Pancreas (tissue), 10 donors: ENCODE measurements around the gene UBE2L6. TPM values are rescaled to one million over a fixed set of nuclear protein-coding genes. Genes with fewer than 3 reads are reported as not detected.

ENCODE experiments used
- ATAC-seq, 4 donors: fragments of 200-7000 bp; cut with Tn5 transposase; one replicate each; pipeline versions ENCODE4 v1.8.0 to v1.9.1; 2020; ENCODE audit warnings: mild to moderate bottlenecking in 4 of 4, moderate library complexity in 4 of 4
- DNase-seq, 6 donors: peaks; one replicate each; pipeline ENCODE4 v3.0.0-alpha.2; 2020
- FAIRE-seq: peaks from 2 replicates; lab custom pipeline; 2012; peaks lifted over from hg19 to GRCh38; lab: Jason Lieb, UNC
- H3K27ac ChIP-seq, 4 donors: fragments of 200-600 bp; sonication (generic); 1 replicate in 3 of 4; 2 replicates in 1 of 4; pipeline versions ENCODE4 v1.5.0 to v1.8.0; 2020
- H3K27me3 ChIP-seq, 4 donors: fragments of 200-600 bp; one replicate each; pipeline ENCODE4 v1.8.0; 2021
- H3K36me3 ChIP-seq, 3 donors: fragments of 200-600 bp; sonication (generic) in 1 of 3; one replicate each; pipeline versions ENCODE4 v1.5.0 to v1.8.0; 2020 to 2021
- H3K4me1 ChIP-seq, 3 donors: fragments of 200-600 bp; one replicate each; pipeline ENCODE4 v1.8.0; 2021
- H3K4me3 ChIP-seq, 4 donors: fragments of 200-600 bp; sonication (generic) in 2 of 4; one replicate each; pipeline versions ENCODE4 v1.5.0 to v1.8.0; 2020 to 2021
- H3K9me3 ChIP-seq, 4 donors: fragments of 200-600 bp; one replicate each; pipeline ENCODE4 v1.8.0; 2021
- WGBS, 2 donors: extraction: QIAGEN DNeasy Blood & Tissue Kit; methylation state at CpG; one replicate each; pipeline ENCODE4 v1.1.7; 2013; 5-methylcytosine and 5-hydroxymethylcytosine counted together
- intact Hi-C, 3 donors: fragments of 100-400 bp; cut with DNase I; formaldehyde crosslinking; loops; one replicate each; pipeline versions ENCODE4 v1.11.1 to v1.14.2; 2022
- polyA plus RNA-seq, 2 donors: library from polyadenylated mRNA; stranded (reverse); fragments of 200-250 nt; gene quantifications; one replicate each; pipeline ENCODE4 v1.2.3, GENCODE V29; 2013
- total RNA-seq, 6 donors: library from RNA; stranded (reverse); fragmentation: NEBNext Ultra II Directional in 4 of 6; extraction: Animal tissue kit (Norgen Biotek cat#: 25700) in 4 of 6; gene quantifications; one replicate each; pipeline versions ENCODE4 v1.2.1 to v1.2.4, GENCODE V29; 2021 to 2023
- TF ChIP-seq, protein P1 (sequence below), 4 donors: fragments of 200-600 bp; sonication (generic) in 3 of 4; IDR thresholded peaks; one replicate each; pipeline versions ENCODE4 v1.5.0 to v1.8.0; 2021; ENCODE audit warnings: antibody characterized with exemption in 4 of 4
- donor health status: healthy with polysubstance abuse.
- donor health status: DM: no; HTN: no; CAD: no; lungs with moderate emphysema.
- donor health status: DM: no; HTN: no; CAD: no.
- donor health status: control.
- donor health status: control.
- donor health status: Bipolar disorder and iron deficiency.
- donor health status: DM: yes; HTN: yes; CAD: no.
- donor health status: DM: no; HTN: no; CAD: no.
- donor health status: DM: no; HTN: no; CAD: no.
- donor health status: DM: yes; HTN: yes; CAD: no.

UBE2L6 gene
- total and polyA plus RNA-seq, 8 donors: 9.6 to 46.4 (median 12.9) TPM

GRCh38 chr11:57516061-57516443 lies 51.4 kb downstream of the UBE2L6 start:
- 10 to 11% methylated on average over 5 of the region's 5 CpGs for WGBS, 2 donors
- Histone ChIP-seq H3K9me3 (no peaks in the 10 kb centered on the region), H3K27ac (peak overlapping the region in 3 of 4 donors; percentile 71 to 89 (median 76)), H3K4me3 (peak overlapping the region; percentile 76 to 96 (median 88)), H3K36me3 (no peaks in the 10 kb centered on the region), H3K27me3 (no peaks in the 10 kb centered on the region), H3K4me1 (no peaks in the 10 kb centered on the region)
- ATAC-seq (no peak), FAIRE-seq (no peak), DNase-seq (no peak)
- intact Hi-C loops: loop anchor here in 1 of 3 donors (10.0 kb wide), 1 partner anchor 51 kb away; the partner anchor contains the start of gene RTN4RL2
- TF ChIP-seq, protein P1, sequence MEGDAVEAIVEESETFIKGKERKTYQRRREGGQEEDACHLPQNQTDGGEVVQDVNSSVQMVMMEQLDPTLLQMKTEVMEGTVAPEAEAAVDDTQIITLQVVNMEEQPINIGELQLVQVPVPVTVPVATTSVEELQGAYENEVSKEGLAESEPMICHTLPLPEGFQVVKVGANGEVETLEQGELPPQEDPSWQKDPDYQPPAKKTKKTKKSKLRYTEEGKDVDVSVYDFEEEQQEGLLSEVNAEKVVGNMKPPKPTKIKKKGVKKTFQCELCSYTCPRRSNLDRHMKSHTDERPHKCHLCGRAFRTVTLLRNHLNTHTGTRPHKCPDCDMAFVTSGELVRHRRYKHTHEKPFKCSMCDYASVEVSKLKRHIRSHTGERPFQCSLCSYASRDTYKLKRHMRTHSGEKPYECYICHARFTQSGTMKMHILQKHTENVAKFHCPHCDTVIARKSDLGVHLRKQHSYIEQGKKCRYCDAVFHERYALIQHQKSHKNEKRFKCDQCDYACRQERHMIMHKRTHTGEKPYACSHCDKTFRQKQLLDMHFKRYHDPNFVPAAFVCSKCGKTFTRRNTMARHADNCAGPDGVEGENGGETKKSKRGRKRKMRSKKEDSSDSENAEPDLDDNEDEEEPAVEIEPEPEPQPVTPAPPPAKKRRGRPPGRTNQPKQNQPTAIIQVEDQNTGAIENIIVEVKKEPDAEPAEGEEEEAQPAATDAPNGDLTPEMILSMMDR (IDR thresholded peaks at IDR 0.05): no peak

DNA sequence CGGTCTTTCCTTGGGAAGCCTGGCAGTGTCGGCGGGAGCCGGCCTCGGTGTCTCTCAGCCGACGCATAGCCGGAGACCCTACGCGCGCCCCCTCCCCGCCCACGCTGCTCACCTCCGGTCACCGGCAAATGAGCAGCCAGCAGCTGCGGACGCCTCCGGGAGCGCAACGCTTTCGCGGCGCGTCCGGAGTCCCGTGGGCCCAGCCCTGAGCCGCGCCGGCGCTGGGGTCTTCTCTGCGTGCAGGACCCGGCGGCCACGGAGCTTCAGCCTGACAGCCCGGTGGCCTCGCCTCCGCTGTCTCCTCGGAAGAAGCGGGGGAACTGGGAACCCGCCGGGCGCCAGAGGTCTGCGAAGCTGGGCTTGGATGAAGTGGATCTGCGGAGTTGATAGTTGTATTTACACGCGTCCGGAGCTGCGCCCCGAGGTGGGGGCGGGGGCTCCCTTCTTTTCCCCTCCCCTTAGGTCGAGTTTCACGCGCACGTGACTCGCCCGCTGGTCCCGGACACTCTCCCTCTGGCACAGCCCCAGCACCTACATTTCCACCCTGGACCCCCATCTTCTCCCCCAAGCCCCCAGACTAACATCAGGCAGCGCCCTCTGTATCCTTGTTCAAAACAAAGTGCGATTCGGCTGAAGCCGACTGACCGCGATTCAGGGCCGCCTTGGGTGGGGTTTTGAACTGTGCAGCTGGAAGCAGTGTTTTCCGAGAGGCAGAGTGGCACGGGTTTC lies 52.0 kb downstream of the UBE2L6 start, which contains the start of gene SLC43A1:
Gene SLC43A1, minus strand, starts transcription at position 371 of the 729 bp plus-strand sequence. CDS start 1,591 bp downstream, outside the sequence.
- TF ChIP-seq, protein P1 (IDR thresholded peaks at IDR 0.05): no peak
- ATAC-seq (peak; percentile 73 to 81 (median 74)), DNase-seq (peak; percentile 78 to 90 (median 80)), FAIRE-seq (no peak)
- WGBS, 2 donors: 0% methylated on average over 55 to 66 of the region's 66 CpGs
- Histone ChIP-seq H3K36me3 (no peaks in the 10 kb centered on the region), H3K27me3 (no peaks in the 10 kb centered on the region), H3K27ac (peak within 1 kb of the TSS; percentile 71 to 89 (median 80)), H3K4me1 (peaks cover 0 to 3% (median 0%) of the 10 kb centered on the region in 3 donors), H3K4me3 (peak within 1 kb of the TSS; percentile 76 to 96 (median 88)), H3K9me3 (no peaks in the 10 kb centered on the region)
- intact Hi-C loops: loop anchor here in 1 of 3 donors (10.0 kb wide), 1 partner anchor 51 kb away; the partner anchor contains the start of gene RTN4RL2

GRCh38 chr11:57514538-57515331 lies 52.7 kb downstream of the UBE2L6 start:
- Histone ChIP-seq H3K4me1 (peaks cover 0 to 4% (median 3%) of the 10 kb centered on the region in 3 donors), H3K4me3 (peak overlapping the region; percentile 76 to 96 (median 88)), H3K9me3 (no peaks in the 10 kb centered on the region), H3K36me3 (no peaks in the 10 kb centered on the region), H3K27ac (peak overlapping the region; percentile 71 to 89 (median 80)), H3K27me3 (no peaks in the 10 kb centered on the region)
- ATAC-seq: peak; percentile 85 to 90 (median 88)
- TF ChIP-seq, protein P1 (IDR thresholded peaks at IDR 0.05): no peak
- intact Hi-C loops: loop anchor here in 1 of 3 donors (10.0 kb wide), 1 partner anchor 50 kb away; the partner anchor contains the start of gene RTN4RL2
- peak; percentile 78 to 94 (median 88) for DNase-seq
- 0 to 1% methylated on average over 45 to 57 of the region's 57 CpGs for WGBS, 2 donors
- FAIRE-seq: no peak

DNA sequence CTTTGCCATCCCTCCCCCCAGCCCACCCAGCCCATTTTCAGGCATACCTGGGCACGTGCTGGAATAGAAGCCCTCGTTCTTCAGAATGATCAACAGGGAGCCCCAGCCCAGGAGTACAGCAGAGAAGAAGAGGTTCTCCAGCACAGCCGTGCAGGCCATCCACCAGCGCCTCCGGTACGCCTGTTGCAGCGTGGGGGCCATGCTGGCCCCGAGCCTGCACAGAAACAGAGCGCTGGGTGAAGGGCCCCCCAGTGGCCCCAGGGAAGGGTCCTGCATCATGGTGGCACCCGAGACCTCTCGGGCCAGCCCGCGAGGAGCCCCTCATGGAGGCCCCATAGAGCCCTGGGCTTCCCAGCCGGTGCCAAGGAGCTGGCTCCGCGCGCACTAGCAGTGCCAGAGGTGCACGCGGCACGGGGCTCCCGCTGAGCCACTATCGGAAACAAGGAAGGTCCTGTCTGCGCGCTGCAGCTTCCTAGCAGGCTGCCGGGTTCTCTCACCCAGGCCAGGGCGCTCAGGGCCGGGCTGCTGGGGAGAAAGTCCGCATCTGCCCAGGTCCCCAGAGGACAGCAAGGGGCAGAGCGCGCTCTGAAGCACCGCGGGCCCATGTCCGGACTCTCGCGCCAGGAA lies 53.4 kb downstream of the UBE2L6 start:
- H3K9me3 ChIP-seq: no peaks in the 10 kb centered on the region
- intact Hi-C loops: loop anchor here in 1 of 3 donors (10.0 kb wide), 1 partner anchor 49 kb away; the partner anchor contains the start of gene RTN4RL2
- no peaks in the 10 kb centered on the region for H3K36me3 ChIP-seq
- peak overlapping the region; percentile 76 to 96 (median 88) for H3K4me3 ChIP-seq
- peak; percentile 53 to 90 (median 70) for DNase-seq
- peaks cover 0 to 5% (median 3%) of the 10 kb centered on the region in 3 donors for H3K4me1 ChIP-seq
- ATAC-seq: peak; percentile 61 to 76 (median 68)
- TF ChIP-seq, protein P1 (IDR thresholded peaks at IDR 0.05): no peak
- H3K27ac ChIP-seq: peak overlapping the region; percentile 71 to 89 (median 80)
- FAIRE-seq: no peak
- 5% methylated on average over 33 to 35 of the region's 35 CpGs for WGBS, 2 donors
- no peaks in the 10 kb centered on the region for H3K27me3 ChIP-seq
